Mucosa of rectum (tissue), 2 donors: ENCODE data around the gene SESN2.
A peak's percentile ranks its signal among the peaks of the same experiment; 100 is the strongest.

Experiments
- H3K27ac ChIP-seq, 2 donors: one replicate each; pipeline ENCODE4 v1.7.0; 2013; ENCODE audit warnings: inconsistent platforms in 2 of 2, low read depth in 2 of 2, low read length in 2 of 2
- H3K27me3 ChIP-seq, 2 donors: one replicate each; pipeline ENCODE4 v1.7.0; 2013; ENCODE audit warnings: low read length in 2 of 2; ENCODE audit not compliant: control insufficient read depth in 2 of 2, insufficient read depth in 2 of 2
- H3K36me3 ChIP-seq, 2 donors: one replicate each; pipeline ENCODE4 v1.7.0; 2013; ENCODE audit warnings: low read length in 2 of 2; ENCODE audit not compliant: control insufficient read depth in 2 of 2, insufficient read depth in 2 of 2
- H3K4me1 ChIP-seq, 2 donors: one replicate each; pipeline ENCODE4 v1.7.0; 2013; ENCODE audit warnings: low read length in 2 of 2, mild to moderate bottlenecking in 1 of 2; ENCODE audit not compliant: control insufficient read depth in 2 of 2, insufficient read depth in 2 of 2
- H3K4me3 ChIP-seq, 2 donors: one replicate each; pipeline ENCODE4 v1.7.0; 2013; ENCODE audit warnings: low read length in 2 of 2
- H3K9ac ChIP-seq, 2 donors: one replicate each; pipeline ENCODE4 v1.7.0; 2013; ENCODE audit warnings: low read length in 2 of 2, low read depth in 1 of 2, mild to moderate bottlenecking in 1 of 2
- H3K9me3 ChIP-seq, 2 donors: one replicate each; pipeline ENCODE4 v1.7.0; 2013; ENCODE audit warnings: low read length in 2 of 2; ENCODE audit not compliant: control insufficient read depth in 2 of 2
- donor health status: healthy.
- donor health status: Normal muscosa, but diverticular disease.

SESN2 gene

GRCh38 chr1:28269529-28269928 lies 10.2 kb downstream of the SESN2 start:
- H3K4me3 ChIP-seq: no peak overlapping the region
- no peak overlapping the region for H3K27ac ChIP-seq
- H3K36me3 ChIP-seq: peaks cover 30 to 33% of the 10 kb centered on the region in 2 donors
- H3K27me3 ChIP-seq: no peaks in the 10 kb centered on the region
- no peak overlapping the region for H3K9ac ChIP-seq
- H3K4me1 ChIP-seq: no peaks in the 10 kb centered on the region
- H3K9me3 ChIP-seq: no peaks in the 10 kb centered on the region

GRCh38 chr1:28272215-28272852 lies 13.0 kb downstream of the SESN2 start:
- H3K4me3 ChIP-seq: no peak overlapping the region
- no peak overlapping the region for H3K9ac ChIP-seq
- H3K4me1 ChIP-seq: no peaks in the 10 kb centered on the region
- no peak overlapping the region for H3K27ac ChIP-seq
- H3K36me3 ChIP-seq: peaks cover 36 to 38% of the 10 kb centered on the region in 2 donors
- no peaks in the 10 kb centered on the region for H3K27me3 ChIP-seq
- no peaks in the 10 kb centered on the region for H3K9me3 ChIP-seq

- Histone ChIP-seq H3K27ac (no peak overlapping the region), H3K9ac (no peak overlapping the region), H3K9me3 (no peaks in the 10 kb centered on the region), H3K27me3 (no peaks in the 10 kb centered on the region), H3K4me1 (no peaks in the 10 kb centered on the region), H3K36me3 (peaks cover 44% of the 10 kb centered on the region in 2 donors), H3K4me3 (no peak overlapping the region)
Observed at GRCh38 chr1:28273216-28273860, 14.0 kb downstream of the SESN2 start.

GRCh38 chr1:28278763-28279162 lies 19.4 kb downstream of the SESN2 start:
- Histone ChIP-seq H3K9me3 (no peaks in the 10 kb centered on the region), H3K4me1 (peaks cover 23 to 24% of the 10 kb centered on the region in 2 donors), H3K9ac (no peak overlapping the region), H3K36me3 (peaks cover 38 to 51% of the 10 kb centered on the region in 2 donors), H3K27me3 (no peaks in the 10 kb centered on the region), H3K27ac (no peak overlapping the region), H3K4me3 (no peak overlapping the region)

GRCh38 chr1:28279721-28280120 lies 20.4 kb downstream of the SESN2 start:
- H3K9ac ChIP-seq: no peak overlapping the region
- no peak overlapping the region for H3K4me3 ChIP-seq
- peaks cover 23 to 24% of the 10 kb centered on the region in 2 donors for H3K4me1 ChIP-seq
- H3K27ac ChIP-seq: no peak overlapping the region
- H3K27me3 ChIP-seq: no peaks in the 10 kb centered on the region
- H3K9me3 ChIP-seq: no peaks in the 10 kb centered on the region
- peaks cover 32 to 42% of the 10 kb centered on the region in 2 donors for H3K36me3 ChIP-seq

- Histone ChIP-seq H3K36me3 (peaks cover 29 to 39% of the 10 kb centered on the region in 2 donors), H3K9ac (no peak overlapping the region), H3K9me3 (no peaks in the 10 kb centered on the region), H3K27me3 (no peaks in the 10 kb centered on the region), H3K4me3 (no peak overlapping the region), H3K4me1 (peaks cover 23 to 24% of the 10 kb centered on the region in 2 donors), H3K27ac (peak overlapping the region; percentile 52 to 60)
Observed at GRCh38 chr1:28280501-28280900, 21.2 kb downstream of the SESN2 start.

- Histone ChIP-seq H3K9ac (no peak overlapping the region), H3K36me3 (peaks cover 29 to 39% of the 10 kb centered on the region in 2 donors), H3K9me3 (no peaks in the 10 kb centered on the region), H3K4me1 (peaks cover 23 to 24% of the 10 kb centered on the region in 2 donors), H3K27ac (peak overlapping the region; percentile 52 to 60), H3K4me3 (no peak overlapping the region), H3K27me3 (no peaks in the 10 kb centered on the region)
Observed at GRCh38 chr1:28280977-28281381, 21.7 kb downstream of the SESN2 start.

GRCh38 chr1:28281608-28282425 lies 22.5 kb downstream of the SESN2 start:
- no peaks in the 10 kb centered on the region for H3K27me3 ChIP-seq
- H3K9me3 ChIP-seq: no peaks in the 10 kb centered on the region
- peaks cover 23 to 25% of the 10 kb centered on the region in 2 donors for H3K4me1 ChIP-seq
- H3K27ac ChIP-seq: peak overlapping the region; percentile 53 to 60
- H3K9ac ChIP-seq: no peak overlapping the region
- peaks cover 29 to 39% of the 10 kb centered on the region in 2 donors for H3K36me3 ChIP-seq
- H3K4me3 ChIP-seq: no peak overlapping the region

GRCh38 chr1:28282426-28283407 lies 23.4 kb downstream of the SESN2 start:
- peak overlapping the region; percentile 60 to 70 for H3K27ac ChIP-seq
- no peaks in the 10 kb centered on the region for H3K27me3 ChIP-seq
- H3K9ac ChIP-seq: peak overlapping the region in 1 of 2 donors; percentile 9
- peaks cover 27 to 34% of the 10 kb centered on the region in 2 donors for H3K36me3 ChIP-seq
- H3K9me3 ChIP-seq: no peaks in the 10 kb centered on the region
- no peak overlapping the region for H3K4me3 ChIP-seq
- H3K4me1 ChIP-seq: peaks cover 23 to 32% of the 10 kb centered on the region in 2 donors
